ENCODE measurements around the gene JSRP1.

The JSRP1 gene

DNA sequence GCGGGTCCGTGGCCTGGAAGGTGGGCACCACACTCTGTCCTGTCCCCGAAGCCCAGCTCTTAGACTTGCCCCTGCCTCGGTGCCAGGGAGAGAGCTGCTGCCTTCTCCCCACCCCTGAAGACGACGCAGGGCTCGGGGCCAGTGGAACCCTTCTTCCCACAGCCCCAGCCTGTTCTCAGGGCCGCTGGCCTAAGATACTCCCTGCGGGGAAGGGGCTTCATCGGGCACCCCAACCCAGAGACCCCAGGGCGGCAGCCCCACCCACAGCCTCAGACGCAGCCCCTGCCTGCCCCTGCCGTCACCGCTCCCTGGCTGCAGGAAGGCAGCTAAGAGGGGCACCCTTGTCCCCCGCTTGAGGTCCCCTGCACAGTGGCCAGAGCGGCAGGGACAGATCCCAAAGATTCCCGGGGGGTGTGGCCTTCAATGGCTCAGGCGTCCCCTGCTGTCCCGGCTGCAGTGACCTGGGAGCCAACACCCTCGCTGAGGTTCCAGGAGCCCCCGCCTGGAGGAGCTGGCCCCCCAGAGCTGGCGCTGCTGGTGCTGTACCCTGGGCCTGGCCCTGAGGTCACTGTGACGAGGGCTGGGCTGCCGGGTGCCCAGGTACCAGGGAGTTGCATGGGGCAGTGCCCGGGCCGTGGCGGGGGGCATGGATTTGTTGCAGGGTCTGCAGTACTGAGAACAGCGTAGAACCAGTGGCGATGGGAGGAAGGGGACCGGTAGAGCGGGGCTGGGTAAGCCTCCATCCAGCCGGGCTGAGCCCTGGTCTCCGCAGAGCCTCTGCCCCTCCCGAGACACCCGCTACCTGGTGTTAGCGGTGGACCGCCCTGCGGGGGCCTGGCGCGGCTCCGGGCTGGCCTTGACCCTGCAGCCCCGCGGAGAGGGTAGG lies 6.1 kb downstream of the JSRP1 start:
- no peak overlapping the region for H3K4me3 ChIP-seq (ENCODE audit: control insufficient read depth, low read depth, low read length)
- DNase-seq (ENCODE audit: low read depth): no peak
- TF ChIP-seq, protein P1, sequence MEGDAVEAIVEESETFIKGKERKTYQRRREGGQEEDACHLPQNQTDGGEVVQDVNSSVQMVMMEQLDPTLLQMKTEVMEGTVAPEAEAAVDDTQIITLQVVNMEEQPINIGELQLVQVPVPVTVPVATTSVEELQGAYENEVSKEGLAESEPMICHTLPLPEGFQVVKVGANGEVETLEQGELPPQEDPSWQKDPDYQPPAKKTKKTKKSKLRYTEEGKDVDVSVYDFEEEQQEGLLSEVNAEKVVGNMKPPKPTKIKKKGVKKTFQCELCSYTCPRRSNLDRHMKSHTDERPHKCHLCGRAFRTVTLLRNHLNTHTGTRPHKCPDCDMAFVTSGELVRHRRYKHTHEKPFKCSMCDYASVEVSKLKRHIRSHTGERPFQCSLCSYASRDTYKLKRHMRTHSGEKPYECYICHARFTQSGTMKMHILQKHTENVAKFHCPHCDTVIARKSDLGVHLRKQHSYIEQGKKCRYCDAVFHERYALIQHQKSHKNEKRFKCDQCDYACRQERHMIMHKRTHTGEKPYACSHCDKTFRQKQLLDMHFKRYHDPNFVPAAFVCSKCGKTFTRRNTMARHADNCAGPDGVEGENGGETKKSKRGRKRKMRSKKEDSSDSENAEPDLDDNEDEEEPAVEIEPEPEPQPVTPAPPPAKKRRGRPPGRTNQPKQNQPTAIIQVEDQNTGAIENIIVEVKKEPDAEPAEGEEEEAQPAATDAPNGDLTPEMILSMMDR (IDR thresholded peaks at IDR 0.05; ENCODE audit: control insufficient read depth, insufficient read depth, low read depth, low read length, missing control alignments): no peak

DNA sequence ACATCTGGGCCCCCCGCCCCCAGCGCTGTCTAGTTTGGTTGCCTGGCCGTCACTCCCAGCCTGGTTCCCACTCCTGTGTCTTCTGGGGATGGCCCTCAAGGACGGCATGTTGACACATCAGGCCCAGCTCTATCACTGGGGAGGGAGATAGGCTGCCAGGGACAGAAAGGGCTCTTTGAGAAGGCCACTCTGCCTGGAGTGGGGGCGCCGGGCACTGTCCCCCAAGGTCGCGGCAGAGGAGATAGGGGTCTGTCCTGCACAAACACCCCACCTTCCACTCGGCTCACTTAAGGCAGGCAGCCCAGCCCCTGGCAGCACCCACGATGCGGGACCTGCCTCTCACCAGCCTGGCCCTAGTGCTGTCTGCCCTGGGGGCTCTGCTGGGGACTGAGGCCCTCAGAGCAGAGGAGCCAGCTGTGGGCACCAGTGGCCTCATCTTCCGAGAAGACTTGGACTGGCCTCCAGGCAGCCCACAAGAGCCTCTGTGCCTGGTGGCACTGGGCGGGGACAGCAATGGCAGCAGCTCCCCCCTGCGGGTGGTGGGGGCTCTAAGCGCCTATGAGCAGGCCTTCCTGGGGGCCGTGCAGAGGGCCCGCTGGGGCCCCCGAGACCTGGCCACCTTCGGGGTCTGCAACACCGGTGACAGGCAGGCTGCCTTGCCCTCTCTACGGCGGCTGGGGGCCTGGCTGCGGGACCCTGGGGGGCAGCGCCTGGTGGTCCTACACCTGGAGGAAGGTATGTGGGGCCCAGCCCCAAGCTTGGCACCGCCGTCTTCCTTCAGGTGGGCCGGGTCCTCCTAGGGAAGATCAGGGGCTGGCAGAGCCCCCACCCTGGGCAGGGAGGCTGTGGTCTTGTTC lies 7.0 kb downstream of the JSRP1 start, which contains the start of gene AMH:
TSS of gene AMH (plus strand) at position 314 of the 857 bp plus-strand sequence. CDS start at position 324, 10 bp downstream.
- H3K4me3 ChIP-seq (ENCODE audit: control insufficient read depth, low read depth, low read length): no peak within 1 kb of the TSS
- TF ChIP-seq, protein P1 (IDR thresholded peaks at IDR 0.05; ENCODE audit: control insufficient read depth, insufficient read depth, low read depth, low read length, missing control alignments): no peak
- no peak for DNase-seq (ENCODE audit: low read depth)

DNA sequence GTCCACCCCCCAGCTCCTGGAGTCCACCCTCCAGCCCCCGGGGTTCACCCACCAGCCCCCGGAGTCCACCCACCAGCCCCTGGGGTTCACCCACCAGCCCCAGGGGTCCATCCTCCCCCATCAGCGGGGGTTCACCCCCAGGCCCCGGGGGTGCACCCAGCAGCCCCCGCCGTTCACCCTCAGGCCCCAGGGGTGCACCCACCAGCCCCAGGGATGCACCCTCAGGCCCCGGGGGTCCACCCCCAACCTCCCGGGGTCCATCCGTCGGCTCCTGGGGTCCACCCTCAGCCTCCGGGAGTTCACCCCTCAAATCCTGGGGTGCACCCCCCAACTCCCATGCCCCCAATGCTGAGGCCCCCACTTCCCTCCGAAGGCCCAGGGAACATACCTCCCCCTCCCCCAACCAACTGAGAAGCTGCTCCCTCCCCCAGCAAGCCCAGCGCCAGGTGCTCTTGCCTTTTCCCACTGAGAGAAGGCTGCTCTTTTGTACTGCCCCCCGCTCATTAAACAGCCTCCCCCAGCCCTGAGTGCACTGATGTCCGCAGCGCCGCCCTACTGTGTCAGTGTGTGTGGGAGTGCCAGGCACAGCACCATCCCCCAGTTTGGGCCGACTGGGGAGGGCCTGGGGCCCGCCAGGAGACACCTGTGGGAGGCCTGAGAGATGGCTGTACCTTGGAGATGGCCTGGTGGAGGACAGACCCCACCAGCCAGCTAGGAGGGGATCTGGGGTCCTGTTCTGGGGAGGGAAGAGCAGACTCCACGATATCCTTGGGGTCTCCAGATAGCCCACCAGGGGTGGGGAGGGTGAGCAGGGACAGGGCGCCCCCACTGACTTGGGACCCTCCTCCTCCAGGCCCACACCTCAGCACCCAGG lies 7.8 kb downstream of the JSRP1 start:
- no peak for DNase-seq (ENCODE audit: low read depth)
- H3K4me3 ChIP-seq (ENCODE audit: control insufficient read depth, low read depth, low read length): no peak overlapping the region
- TF ChIP-seq, protein P1 (IDR thresholded peaks at IDR 0.05; ENCODE audit: control insufficient read depth, insufficient read depth, low read depth, low read length, missing control alignments): no peak

DNA sequence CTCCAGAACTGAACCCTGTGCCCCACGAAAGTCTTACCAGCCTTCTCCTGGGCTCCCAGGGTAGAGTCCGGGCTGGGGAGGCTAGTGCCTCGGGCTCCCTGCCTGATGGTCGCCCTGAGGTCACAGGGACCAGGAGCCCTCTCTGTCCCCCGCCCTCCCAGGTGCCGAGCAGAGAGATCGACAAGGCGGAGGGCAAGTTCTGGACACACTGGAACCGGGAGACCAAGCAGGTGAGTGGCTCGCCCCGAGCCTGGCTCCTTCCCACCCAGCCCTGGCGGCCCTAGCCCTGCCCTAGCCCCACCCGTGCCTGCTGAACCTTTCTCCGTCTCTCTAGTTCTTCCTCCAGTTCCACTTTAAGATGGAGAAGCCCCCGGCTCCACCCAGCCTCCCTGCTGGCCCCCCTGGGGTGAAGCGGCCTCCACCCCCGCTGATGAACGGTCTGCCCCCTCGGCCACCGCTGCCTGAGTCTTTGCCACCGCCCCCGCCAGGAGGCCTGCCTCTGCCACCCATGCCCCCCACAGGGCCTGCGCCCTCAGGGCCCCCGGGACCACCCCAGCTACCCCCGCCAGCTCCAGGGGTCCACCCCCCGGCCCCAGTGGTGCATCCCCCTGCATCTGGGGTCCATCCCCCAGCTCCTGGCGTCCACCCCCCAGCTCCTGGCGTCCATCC lies 8.7 kb downstream of the JSRP1 start:
- no peak overlapping the region for H3K4me3 ChIP-seq (ENCODE audit: control insufficient read depth, low read depth, low read length)
- TF ChIP-seq, protein P1 (IDR thresholded peaks at IDR 0.05; ENCODE audit: control insufficient read depth, insufficient read depth, low read depth, low read length, missing control alignments): no peak
- no peak for DNase-seq (ENCODE audit: low read depth)

- no peak for DNase-seq (ENCODE audit: low read depth)
- TF ChIP-seq, protein P1 (IDR thresholded peaks at IDR 0.05; ENCODE audit: control insufficient read depth, insufficient read depth, low read depth, low read length, missing control alignments): no peak
- no peak overlapping the region for H3K4me3 ChIP-seq (ENCODE audit: control insufficient read depth, low read depth, low read length)
Measured at GRCh38 chr19:2246801-2247361, 9.3 kb downstream of the JSRP1 start.

Data from AG09309 (cell line).